Measurements from ENCODE around the gene ZNF248.
"Not testable (repeated sequence)": the region's sequence is repeated elsewhere in the genome, so short reads cannot be mapped to it uniquely, and the experiment has no call there.

The ZNF248 gene

GRCh38 chr10:37741831-37742230 lies 115.6 kb downstream of the ZNF248 start:
- no peak for DNase-seq (ENCODE audit: low spot score)

GRCh38 chr10:37739181-37739580 lies 118.2 kb downstream of the ZNF248 start:
- no peak for DNase-seq (ENCODE audit: low spot score)

- DNase-seq (ENCODE audit: low spot score) = not testable (repeated sequence)
These were observed 119.2 kb downstream of the ZNF248 start for GRCh38 chr10:37738241-37738640.

GRCh38 chr10:37737336-37737735 lies 120.1 kb downstream of the ZNF248 start:
- DNase-seq (ENCODE audit: low spot score) = no peak

GRCh38 chr10:37736120-37736519 lies 121.3 kb downstream of the ZNF248 start:
- DNase-seq (ENCODE audit: low spot score) = no peak

- no peak for DNase-seq (ENCODE audit: low spot score)
These were observed 122.4 kb downstream of the ZNF248 start for GRCh38 chr10:37734971-37735370.
